DMS 273 treated with DMSO at 0.1 percent for 48 hours (cell line): ENCODE results near the gene SUMO4.
"Not testable (repeated sequence)": the region's sequence is repeated elsewhere in the genome, so short reads cannot be mapped to it uniquely, and the experiment has no call there.

Experiments
- DNase-seq: peaks from one replicate; lab custom pipeline; 2025; lab: John Stamatoyannopoulos, UW

The SUMO4 gene

GRCh38 chr6:149431905-149432775 is 32.1 kb downstream of the SUMO4 start:
- DNase-seq = peak; percentile 63

DNA sequence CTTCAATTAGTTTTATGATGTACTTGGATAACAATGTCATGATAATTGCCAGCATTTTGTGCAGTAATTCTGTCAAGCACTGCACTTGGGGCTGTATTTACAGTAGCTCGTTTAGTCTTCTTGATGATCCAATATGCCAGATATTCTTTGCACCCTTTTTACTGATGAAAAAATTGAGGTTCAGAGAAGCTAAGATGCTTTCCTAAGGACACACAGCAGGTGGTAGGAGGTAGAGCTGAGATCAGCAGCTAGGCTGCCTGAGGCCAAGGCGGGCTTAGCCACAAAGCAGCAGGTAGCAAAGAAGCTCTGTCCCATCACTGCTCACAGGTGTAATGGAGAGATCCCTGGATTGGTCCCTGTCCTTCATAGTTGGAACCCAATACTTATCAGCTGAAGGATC is 33.3 kb downstream of the SUMO4 start:
- DNase-seq = no peak

DNA sequence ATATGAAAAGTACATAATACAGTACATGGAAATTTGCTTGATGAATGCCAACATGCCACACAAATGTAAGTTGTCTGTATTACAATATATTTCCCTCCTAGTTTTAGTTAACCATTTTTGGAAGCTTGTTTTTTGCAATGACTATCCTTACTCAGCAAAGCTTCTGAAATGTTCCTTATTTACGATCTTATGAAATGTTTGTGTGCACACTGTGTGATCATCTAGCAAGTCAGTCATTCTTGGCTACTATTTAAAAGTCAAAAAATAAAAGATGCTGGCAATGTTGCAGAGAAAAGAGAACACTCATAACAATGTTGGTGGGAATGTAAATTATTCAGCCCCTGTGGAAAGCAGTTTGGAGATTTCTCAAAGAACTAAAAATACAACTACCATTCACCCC is 33.8 kb downstream of the SUMO4 start:
- DNase-seq = no peak

DNA sequence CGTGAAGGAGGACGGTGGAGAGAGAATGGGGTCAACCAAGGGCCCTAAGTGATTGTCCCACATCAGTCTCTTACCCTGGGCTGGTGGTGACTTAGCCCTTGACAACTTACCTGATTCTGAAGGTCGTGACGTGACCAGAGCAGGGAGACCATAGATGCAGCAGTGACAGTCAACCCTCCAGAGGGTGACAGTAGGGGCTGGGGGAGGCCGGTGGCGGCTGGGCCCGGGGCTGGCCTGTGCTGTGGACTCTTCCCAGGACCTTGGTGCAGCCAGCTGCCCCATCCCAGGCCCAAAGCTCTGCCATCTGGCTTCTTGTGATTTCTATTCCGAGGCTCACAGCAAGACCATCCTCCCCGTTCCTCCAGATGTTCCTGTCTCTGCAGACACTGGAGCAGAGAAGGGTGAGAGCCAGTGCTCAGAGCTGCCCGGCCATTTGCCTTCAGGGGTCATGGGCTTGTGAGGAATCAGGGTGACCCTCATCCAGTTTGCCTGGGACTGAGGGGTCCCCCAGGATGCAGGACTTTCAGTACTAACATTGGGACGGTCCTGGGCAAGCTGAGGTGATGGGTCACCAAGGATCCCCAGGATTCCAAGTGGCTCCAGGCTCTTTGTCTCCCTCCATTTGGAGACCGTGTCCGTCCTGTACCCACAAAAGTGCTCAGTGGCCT is 36.0 kb downstream of the SUMO4 start:
- no peak for DNase-seq

DNA sequence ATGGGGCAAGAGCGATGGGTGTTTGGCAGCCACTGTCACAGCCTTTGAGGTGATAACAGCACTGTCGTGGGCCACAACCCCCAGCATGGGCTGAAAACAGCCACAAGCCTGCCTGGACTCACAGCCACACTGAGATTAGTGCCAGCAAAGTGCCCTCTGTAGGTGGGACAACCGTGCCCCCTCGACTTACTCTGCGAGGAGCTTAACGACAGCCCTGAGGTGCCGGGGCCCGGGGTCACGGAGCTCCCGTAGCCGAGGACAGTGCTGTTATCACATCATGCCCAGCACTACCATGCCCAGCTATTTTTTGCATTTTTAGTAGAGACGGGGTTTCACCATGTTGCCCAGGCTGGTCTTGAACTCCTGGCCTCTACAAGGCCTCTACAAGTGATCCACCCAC is 36.6 kb downstream of the SUMO4 start:
- no peak for DNase-seq

- no peak for DNase-seq
Measured at GRCh38 chr6:149437212-149437611, 37.1 kb downstream of the SUMO4 start.

GRCh38 chr6:149438855-149439254 is 38.8 kb downstream of the SUMO4 start:
- no peak for DNase-seq

DNA sequence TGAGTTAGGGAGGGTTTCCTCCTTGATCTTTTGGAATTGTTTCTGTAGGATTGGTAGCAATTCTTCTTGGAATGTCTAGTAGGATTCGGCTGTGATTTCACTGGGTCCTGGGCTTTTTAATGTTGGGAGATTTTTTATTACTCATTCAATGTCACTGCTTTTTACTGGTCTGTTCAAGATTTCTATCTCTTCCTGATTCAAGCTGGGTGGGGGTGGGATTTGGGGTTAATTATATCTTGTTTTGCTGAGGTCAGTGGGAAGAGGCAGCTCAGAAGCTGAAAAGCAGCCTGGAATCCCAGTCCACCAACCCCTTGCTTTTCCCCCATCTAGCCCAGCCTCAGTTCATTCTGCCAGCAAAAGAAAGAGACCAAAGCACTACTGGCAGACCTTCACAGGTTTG is 39.6 kb downstream of the SUMO4 start:
- no peak for DNase-seq

GRCh38 chr6:149440735-149441671 is 40.9 kb downstream of the SUMO4 start:
- no peak for DNase-seq

GRCh38 chr6:149441740-149442139 is 41.7 kb downstream of the SUMO4 start:
- no peak for DNase-seq

- no peak for DNase-seq
Measured at GRCh38 chr6:149443411-149444181, 43.5 kb downstream of the SUMO4 start.

DNA sequence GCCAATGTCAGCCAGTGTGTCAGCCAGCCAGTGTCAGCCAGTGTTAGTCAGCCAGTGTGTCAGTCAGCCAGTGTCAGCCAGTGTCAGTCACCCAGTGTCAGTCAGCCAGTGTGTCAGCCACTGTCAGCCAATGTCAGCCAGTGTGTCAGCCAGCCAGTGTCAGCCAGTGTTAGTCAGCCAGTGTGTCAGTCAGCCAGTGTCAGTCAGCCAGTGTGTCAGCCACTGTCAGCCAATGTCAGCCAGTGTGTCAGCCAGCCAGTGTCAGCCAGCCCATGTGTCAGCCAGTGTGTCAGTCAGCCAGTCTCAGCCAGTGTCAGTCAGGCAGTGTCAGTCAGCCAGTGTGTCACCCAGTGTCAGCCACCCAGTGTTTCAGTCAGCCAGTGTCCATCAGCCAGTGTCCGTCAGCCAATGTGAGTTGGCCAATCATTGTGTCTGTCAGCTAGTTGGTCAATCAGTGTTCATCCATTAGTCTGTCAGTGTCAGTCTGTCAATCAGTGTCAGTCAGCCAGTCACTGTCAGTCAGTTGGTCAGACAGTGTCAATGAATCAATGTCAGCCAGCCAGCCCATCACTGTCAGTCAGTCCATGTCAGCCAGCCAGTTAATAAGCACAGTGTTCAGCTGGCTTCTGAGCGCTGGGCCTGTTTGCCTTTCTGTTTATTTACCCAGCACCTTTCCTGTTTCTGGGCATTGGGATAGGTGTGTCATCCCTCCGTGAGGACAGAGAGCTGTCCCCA is 44.5 kb downstream of the SUMO4 start:
- not testable (repeated sequence) for DNase-seq

DNA sequence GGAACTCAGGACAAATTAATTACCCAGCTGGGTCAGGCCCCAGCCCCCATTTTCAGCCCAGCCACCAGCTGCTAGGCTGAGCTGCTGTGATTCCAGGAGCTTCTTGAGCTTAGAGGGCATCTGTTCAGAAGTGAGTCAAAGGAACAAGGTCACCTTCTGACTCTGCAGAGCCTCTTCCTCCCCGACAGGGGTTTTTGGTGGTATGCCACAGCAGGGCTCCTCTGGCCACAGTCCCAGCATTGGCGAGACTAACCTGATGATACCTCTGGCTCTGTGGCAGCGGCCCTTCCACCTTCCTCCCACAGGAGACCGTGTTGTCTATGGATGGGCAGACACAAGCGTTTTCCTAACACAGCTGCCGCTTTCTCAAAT is 45.0 kb downstream of the SUMO4 start:
- DNase-seq = no peak

GRCh38 chr6:149445573-149445972 is 45.5 kb downstream of the SUMO4 start:
- no peak for DNase-seq

- no peak for DNase-seq
Measured at GRCh38 chr6:149446791-149447376, 46.8 kb downstream of the SUMO4 start.

DNA sequence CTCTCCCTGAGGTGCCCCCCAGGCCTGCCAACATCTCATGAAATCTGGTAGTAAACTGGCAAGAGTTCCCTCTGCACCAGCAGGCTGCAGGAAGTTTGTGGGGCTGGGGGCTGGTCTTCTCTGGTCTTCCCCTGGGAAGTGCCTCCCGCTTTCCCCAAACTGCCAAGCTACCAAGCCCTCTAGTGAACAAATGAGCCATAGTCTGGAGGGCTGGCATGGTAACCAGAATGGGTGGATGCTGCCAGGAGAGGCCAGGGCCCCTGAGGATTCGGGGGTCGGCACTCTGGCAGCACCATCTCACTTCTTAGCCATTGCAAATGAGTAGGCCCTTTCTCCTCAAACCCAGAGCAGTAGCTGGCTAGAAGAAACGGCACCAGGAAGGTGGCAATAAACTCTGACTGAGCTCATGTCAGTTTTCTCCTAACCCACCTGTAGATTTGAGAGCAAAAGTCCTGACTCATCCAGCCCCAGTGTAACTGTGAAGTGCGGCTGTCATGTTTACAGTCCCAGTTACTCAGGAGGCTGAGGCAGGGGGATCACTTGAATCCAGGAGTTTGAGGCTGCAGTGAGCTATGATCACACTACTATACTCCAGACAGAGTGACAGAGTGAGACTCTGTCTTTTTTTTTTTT is 48.9 kb downstream of the SUMO4 start:
- no peak for DNase-seq

- no peak for DNase-seq
Measured at GRCh38 chr6:149449831-149450678, 50.0 kb downstream of the SUMO4 start.
